GM19238 (cell line): ENCODE measurements around the gene WDR4.
"Not testable (repeated sequence)": the region's sequence is repeated elsewhere in the genome, so short reads cannot be mapped to it uniquely, and the experiment has no call there.

Experiments
- DNase-seq: peaks from one replicate; pipeline ENCODE4 v3.0.0; 2011; ENCODE audit warnings: low spot score; ENCODE audit not compliant: insufficient read length

The WDR4 gene

GRCh38 chr21:42854246-42855010 is 24.9 kb downstream of the WDR4 start:
- DNase-seq = no peak

- DNase-seq = no peak
Observed at GRCh38 chr21:42853621-42854020, 25.7 kb downstream of the WDR4 start.

DNA sequence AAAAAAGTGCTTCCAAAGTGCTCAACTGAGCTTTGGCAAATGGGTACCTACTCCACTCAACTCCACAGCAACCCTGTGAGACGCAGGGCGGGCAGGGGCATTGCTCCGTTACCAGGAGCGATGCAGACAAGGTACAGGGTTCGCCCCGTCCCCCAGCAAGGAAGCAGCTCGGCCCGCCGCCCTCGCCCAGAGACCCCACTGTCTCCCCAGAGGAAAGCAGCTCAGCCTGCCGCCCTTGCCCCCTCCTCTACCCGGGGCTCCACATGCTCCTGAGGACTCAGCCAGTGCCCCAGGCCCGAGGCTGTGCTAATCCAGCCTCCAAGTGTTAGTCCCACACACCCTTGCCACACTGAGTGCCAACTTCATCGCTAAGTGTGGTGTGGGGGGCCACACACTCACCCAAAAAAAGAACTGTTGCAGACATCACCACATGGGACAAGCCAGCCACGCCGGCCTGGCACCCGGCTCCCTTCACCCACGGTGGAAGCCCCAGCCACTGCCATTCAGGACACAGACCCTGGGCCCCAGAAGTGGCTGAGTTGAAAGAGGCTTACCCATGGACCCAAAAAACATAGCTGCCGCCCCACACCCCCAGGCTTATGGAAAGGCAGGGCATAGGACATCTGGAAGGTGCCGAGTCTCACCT is 26.3 kb downstream of the WDR4 start:
- no peak for DNase-seq

DNA sequence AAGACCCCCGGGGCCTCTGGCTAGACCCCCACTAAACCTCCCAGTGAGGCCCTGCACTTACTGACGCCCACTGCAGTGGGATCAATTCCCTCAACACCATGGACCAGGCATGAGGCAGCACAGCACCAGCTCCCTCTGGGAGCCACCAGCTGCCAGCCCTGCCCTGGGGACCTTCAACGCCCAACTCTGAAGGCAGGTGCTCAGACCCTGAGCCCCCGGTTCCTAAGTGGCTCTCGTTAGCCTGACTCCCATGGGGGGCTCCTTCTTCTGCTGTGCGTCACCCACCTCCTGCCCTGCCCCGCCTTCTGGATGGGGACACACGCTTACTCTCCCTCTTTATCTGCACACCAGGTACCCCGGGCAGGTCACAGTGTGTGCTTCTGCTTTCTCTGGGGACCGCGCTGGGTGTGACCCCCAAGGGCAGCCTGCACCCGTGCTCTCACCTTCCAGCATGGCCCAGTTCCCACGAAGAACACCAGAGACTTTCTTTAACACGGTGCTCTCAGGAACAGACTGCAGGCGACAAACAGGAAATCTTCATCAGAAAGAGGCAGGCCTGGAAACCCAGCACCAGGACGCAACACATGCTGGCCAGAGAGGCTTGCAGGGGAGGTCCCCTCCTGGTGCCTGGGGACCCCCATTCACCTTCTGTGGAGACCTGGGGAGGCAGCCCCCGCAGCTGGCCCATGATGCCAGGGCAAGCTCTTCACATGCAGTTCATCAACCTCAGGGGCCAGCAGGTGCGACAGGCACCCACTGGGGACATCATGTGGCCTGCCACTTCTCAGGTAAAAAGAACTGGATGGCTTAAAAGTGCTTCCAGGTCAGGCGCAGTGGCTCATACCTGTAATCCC is 27.3 kb downstream of the WDR4 start:
- DNase-seq = no peak

- peak; percentile 52 for DNase-seq
Observed at GRCh38 chr21:42850866-42851391, 28.4 kb downstream of the WDR4 start.

DNA sequence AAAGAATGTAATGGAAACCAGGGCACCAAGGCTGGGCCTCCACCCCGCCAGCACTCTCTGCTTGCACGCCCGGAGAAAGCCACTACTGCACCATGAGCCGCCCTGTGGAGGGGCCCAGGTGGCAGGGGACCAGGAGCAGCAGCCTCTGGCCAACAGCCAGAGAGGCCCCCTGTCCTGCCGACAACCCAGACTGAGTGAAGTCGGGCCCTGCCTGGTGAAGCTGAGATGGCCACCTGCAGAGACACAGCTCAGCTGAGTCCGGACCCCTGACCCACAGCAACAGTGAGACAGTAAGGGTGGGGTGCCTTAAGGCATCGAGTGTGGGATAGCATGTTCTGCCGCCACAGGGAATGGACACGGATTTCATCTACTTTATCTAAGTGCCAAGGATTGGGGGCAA is 28.9 kb downstream of the WDR4 start:
- no peak for DNase-seq

DNA sequence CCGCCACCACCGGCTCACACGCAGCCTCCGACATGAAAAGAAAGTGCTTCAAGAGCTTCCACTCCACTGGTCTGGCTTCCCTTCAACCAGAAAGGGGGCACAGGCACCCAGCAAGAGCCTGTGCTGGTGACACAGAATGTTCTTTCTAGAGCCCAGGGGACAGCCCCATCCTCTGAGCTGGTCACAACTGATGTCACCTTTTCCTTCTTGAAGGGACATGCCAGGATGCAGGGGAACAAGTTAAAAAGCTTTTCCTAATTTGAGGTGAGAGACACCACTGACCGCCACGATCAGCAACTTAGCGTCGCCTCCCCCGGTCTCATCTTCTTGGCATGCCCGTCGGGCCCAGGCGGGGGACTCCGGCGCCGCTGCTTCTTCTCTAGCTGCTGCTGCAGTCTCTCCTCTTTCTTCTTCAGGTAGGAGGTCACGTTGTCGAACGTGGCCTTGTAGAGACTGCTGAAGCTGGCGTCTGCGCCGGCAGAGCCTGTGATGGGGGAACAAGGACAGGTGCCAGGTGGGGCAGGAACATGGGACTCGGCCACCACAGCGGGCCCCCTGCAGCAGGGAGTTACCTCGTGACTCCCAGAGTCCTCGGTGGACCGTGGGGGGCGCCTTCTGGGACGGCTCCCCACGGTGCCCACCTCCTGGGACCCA is 29.5 kb downstream of the WDR4 start:
- DNase-seq = no peak

- DNase-seq = no peak
Observed at GRCh38 chr21:42848932-42849758, 30.2 kb downstream of the WDR4 start.

GRCh38 chr21:42848144-42848931 is 31.0 kb downstream of the WDR4 start:
- DNase-seq = not testable (repeated sequence)

DNA sequence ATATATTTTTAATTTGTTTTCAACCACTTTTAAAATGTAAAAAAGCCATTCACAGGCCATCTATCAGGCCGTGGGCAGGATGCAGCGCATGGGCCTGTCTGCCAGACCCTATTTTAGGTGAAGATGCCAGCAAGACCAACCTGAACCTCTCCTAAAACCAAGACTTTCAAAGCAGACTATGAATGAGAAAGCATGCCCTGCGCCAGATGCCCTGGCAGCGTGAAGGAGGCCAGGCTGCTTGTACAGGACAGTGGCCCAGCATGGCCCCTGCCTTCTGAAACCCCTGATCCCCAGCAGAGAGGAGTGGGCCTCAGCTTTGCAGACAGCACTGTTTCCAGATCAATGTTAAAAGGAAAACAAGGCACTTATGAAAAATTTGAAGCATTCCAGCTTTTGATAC is 31.6 kb downstream of the WDR4 start:
- no peak for DNase-seq

DNA sequence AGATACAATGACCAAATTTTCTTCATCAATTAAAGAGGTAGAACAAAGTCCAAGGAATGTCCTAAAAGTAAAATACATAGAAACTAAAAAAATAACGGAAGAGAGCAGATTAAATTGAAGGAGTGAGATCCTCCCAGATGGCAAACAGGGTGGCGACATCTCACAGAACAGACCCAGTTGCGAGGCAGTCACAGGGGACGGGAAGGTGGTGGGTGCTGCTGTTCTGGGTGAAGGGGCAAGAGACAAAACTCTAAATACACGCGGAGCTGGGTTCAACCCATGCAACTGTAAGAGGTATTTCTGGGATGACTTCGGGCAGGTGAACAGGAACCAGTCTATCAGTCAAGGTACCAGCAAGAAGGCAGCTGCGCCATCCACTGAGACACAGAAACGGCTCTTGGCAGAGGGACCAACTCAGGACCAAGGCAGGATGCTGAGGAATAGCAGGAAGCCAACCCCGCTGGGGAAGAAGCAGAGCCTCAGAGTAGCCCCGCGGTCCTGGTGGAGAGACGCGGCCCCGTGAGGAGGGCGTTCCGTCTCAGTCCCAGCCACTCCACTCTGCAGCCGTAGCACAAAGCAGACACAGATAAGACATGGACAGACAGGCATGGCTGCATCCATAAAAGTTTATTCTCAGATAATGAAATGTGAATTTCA is 32.2 kb downstream of the WDR4 start:
- DNase-seq = no peak

GRCh38 chr21:42846221-42846620 is 33.1 kb downstream of the WDR4 start:
- DNase-seq = no peak

DNA sequence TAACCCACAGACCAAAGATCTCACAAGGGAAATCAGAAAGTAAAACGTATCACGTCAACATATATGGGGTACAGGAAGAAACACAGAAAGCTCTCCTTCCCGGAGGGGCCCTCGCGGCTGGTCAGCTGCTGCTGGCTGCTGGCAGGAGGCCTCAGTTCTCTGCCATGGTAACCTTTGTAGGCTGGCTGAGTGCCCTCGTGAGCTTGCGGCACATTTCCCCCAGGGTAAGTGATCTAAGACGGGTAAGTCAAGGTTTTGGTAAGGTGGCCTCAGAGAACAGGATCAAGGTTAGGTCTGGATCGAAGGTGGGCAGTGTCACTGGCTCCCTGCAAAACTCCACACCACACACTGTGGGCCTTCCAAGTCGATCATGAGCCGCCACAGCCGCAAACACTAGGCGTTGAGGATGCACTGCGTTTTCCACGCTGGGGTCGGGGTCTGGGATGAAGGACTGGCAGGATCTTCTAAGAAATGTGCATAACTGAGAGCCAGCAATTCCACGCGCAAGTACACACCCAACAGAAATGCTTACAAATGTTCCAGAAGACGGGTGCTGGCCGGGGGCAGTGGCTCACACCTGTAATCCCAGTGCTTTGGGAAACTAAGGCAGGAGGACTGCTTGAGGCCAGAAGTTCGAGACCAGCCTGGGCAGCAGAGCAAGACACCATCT is 33.9 kb downstream of the WDR4 start:
- DNase-seq = no peak

- no peak for DNase-seq
Observed at GRCh38 chr21:42844411-42845113, 34.8 kb downstream of the WDR4 start.

DNA sequence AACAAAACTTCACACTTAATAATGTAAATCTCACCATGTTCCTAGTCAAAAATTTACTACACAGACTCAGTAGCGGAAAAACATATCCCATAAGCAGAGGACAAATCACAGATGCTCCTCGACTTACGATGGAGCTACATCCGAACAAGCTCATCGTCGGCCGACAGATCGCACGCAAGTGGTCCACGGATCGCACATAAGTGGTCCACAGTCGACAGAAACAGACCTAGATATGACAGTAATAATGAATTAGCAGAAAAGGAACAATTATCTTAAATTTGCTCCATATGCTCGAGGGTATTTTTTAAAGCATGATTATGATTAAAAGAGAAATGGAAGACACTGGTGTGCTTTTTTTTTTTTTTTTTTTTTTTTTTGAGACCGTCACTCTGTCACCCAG is 36.3 kb downstream of the WDR4 start:
- no peak for DNase-seq

DNA sequence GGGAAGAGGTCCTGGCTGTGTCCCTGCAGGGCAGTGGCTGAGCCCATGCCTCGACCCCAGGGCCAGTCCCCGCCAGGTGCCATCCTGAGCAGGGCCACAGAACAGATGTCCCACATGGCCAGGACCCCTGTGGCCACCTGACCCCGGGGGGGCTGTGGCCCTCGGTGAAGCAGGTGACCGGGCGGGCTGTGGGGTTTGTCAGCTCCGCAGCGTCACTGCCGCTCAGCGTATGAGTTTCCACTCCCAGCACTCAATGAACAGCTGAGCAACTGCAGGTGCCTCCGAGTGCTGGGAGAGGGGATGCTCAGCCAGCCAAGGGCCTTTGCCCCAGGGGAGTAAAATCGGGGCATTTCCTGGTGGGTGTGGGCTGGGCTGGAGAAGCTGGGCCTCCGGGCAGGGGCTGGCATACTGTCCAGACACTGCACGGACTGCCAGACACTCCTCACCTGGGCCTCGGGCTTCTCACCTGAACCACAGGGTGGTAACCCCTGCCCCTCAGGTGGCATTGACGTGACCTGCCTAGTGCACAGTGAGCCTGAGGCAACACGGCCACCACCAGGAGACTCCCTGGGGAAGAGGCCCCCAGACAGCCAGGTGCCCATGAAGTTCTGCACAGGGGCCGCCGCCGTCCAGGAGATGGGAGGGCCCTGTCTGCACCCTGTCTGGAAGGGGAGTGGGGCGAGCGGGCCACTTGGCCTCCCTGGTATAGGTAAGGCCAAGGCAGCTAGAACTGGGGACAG is 37.3 kb downstream of the WDR4 start:
- DNase-seq = not testable (repeated sequence)

- DNase-seq = peak; percentile 1
Observed at GRCh38 chr21:42841156-42841915, 38.0 kb downstream of the WDR4 start.
